Activated CD4-positive, alpha-beta memory T cell treated with anti-CD3 and anti-CD28 coated beads, Interleukin-2, amount 10 ng/mL, durations not matched to agents 7 days and 5 days (primary cell): ENCODE data around the gene MBD3L1. TPM values are rescaled to one million over a fixed set of nuclear protein-coding genes. Genes with fewer than 3 reads are reported as not detected.

Experiments
- total RNA-seq, 2 experiments: library from RNA; stranded (reverse); gene quantifications; one replicate each; pipeline ENCODE4 v1.2.3, GENCODE V29; 2021

MBD3L1 gene
- total RNA-seq, 2 experiments from 2014 or later: not detected

Other genes starting within 250 kb of the MBD3L1 start
- gene ADAMTS10, start 221.7 kb upstream of the MBD3L1 start, total RNA-seq: 1 to 10 TPM; 2.6 to 2.8 TPM
- gene NFILZ, start 201.7 kb upstream of the MBD3L1 start, total RNA-seq: not detected
- gene ACTL9, start 133.6 kb upstream of the MBD3L1 start, total RNA-seq: not detected
- gene OR2Z1, start 110.7 kb upstream of the MBD3L1 start, total RNA-seq: not detected
- 10 to 100 TPM; 25.0 to 26.1 TPM for gene ZNF558, start 73 bp upstream of the MBD3L1 start, total RNA-seq
- under 1 TPM; under 0.01 to 0.03 TPM for gene MUC16, start 178.0 kb downstream of the MBD3L1 start, total RNA-seq